GM03348 (cell line): ENCODE measurements around the gene AP2A1.
"Not testable (repeated sequence)": the region's sequence is repeated elsewhere in the genome, so short reads cannot be mapped to it uniquely, and the experiment has no call there.

Experiments used
- DNase-seq: peaks from one replicate; pipeline ENCODE4 v3.0.0; 2012; ENCODE audit warnings: low spot score

The AP2A1 gene

DNA sequence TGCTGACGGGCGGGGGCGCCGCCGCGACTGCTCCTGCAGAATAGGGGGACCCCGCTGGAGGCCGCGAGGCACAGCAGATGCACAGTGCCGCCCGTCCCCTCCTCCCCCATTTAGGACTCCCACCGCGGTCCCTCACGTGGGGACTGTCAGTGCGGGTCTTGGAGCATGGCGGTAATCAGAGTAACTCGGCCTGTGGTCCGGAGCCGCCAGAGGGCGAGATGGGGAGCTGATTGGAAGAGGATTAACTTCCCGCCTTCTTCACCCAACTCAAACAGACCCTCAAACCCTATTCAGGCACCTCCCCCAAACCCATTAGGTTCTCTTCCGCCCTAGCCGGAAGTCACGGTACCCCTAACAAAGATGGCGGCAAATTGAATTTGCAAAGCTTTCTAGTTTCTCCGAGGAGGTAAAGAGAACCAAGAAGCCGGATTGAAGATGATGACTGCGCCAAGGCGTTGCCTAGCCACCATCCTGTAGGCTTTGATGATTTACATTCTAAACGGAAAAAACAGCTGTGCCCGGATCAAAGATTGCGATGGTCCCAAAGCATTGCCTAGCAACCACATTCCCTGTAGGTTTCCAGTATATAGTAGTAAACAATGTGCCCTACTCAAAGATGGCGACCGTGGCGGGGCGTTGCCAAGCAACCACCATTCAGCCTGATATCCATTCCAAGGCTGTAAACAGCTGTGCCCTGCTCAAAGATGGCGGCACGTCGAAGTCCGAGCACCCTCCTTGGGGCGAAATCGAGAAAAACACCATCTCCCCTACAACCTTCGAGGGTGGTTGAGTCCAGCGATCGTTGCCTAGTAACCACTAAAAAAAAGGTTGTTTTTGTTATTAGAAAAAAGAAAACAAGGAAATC is 46.4 kb downstream of the AP2A1 start, which contains the start of gene FUZ:
Gene FUZ, minus strand, starts transcription at position 296 of the 865 bp plus-strand sequence. Its CDS starts 186 bp downstream, at position 110.
- peak; percentile 95 for DNase-seq

DNA sequence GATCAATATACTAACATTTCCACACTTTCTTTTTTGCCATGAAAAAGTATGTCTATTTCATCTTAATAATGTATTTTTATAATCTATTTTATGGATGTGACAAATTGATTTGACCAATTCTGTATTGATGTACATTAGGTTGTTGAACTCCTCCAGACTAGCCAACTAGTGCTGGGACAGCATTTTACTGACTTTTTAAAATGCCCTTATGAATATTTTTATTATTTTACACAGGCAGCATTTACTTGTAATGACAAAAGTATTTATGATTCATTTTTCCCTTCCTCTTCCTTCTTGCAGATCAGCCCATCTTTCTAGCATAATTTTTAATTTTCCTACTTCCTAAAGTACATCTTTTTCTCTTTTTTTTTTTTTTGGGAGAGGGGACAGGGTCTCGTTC is 47.2 kb downstream of the AP2A1 start:
- no peak for DNase-seq

GRCh38 chr19:49816590-49816989 is 49.8 kb downstream of the AP2A1 start:
- no peak for DNase-seq

- DNase-seq: peak; percentile 95
Measured at GRCh38 chr19:49817964-49818648, 51.3 kb downstream of the AP2A1 start, which contains the start of gene MED25. TSS of gene MED25 (plus strand) at chr19:49818289. CDS start at chr19:49818342, 53 bp downstream.

DNA sequence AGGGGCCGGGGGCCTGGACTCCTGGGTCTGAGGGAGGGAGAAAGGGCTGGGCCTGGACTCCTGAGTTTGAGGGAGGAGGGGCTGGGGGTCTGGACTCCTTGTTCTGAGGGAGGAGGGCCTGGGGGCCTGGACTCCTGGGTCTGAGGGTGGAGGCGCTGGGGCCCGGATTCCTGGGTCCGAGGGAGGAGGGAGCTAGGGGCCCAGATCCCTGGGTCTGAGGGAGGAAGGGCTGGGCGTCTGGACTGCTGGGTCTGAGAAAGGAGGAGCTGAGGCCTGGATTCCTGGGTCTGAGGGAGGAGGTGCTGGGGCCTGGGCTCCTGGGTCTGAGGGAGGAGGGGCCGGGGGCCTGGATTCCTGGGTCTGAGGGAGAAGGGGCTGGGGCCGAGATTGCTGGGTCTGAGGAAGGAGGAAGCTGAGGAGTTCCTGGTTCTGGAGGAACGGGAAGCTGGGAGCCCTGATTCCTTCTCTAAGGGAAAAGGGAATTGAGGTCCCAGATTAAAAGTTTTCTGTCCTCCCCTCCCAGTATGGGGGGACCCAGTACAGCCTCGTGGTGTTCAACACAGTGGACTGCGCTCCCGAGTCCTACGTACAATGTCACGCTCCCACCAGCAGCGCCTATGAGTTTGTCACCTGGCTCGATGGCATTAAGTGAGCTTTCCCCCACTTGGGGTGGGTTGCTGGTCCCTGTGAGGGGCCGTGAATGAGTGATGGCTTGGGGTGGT is 52.0 kb downstream of the AP2A1 start:
- DNase-seq: no peak

DNA sequence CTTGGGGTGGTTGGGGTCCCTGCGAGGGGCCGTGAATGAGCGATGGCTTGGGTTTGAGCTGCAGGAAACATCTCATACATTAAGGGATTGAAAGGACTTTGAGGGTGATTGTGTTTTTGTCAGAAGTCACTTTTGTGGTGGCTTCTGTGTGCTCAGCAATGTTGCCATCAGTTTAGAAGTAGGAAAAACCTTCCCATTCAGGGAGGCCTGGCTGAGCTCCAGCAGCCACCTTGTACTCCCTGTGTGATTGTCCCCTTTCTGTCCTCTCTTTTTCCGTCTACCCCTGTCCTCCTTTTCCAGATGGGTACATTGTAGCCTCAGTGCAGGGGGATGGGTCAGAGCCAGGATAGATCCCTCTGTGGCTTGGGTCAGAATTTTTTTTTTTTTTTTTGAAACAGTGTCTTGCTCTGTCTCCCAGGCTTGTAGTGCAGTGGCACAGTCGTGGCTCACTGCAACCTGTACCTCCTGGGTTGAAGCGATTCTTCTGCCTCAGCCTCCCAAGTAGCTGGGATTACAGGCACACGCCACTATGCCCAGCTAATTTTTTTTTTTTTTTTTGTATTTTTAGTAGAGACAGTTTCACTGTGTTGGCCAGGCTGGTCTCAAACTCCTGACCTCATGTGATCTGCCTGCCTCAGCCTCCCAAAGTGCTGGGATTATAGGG is 52.8 kb downstream of the AP2A1 start:
- DNase-seq: not testable (repeated sequence)

- no peak for DNase-seq
Measured at GRCh38 chr19:49820125-49820524, 53.3 kb downstream of the AP2A1 start.

GRCh38 chr19:49823472-49823871 is 56.7 kb downstream of the AP2A1 start:
- DNase-seq: no peak

DNA sequence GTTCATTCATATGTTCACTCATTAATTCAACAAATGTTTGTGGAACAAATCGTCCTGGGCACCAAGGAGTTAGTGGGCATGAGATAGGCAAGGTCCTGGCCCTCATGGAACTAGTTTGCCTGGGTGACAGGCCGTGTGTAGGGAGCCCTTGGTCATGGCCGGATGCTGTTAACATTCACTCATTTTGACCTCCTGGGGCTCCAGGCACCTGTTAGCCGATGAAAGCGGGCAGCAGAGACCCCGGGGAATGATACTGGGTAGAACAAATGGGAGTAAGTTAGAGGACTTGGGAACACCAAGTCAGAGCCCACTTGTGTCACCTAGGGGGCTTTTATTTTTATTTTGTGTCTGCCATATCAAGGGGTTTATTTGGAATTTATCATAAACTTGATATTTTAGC is 57.9 kb downstream of the AP2A1 start:
- DNase-seq: no peak

GRCh38 chr19:49827034-49827433 is 60.2 kb downstream of the AP2A1 start:
- no peak for DNase-seq

GRCh38 chr19:49829200-49829599 is 62.4 kb downstream of the AP2A1 start:
- DNase-seq: no peak

- no peak for DNase-seq
Measured at GRCh38 chr19:49829721-49830120, 62.9 kb downstream of the AP2A1 start.

DNA sequence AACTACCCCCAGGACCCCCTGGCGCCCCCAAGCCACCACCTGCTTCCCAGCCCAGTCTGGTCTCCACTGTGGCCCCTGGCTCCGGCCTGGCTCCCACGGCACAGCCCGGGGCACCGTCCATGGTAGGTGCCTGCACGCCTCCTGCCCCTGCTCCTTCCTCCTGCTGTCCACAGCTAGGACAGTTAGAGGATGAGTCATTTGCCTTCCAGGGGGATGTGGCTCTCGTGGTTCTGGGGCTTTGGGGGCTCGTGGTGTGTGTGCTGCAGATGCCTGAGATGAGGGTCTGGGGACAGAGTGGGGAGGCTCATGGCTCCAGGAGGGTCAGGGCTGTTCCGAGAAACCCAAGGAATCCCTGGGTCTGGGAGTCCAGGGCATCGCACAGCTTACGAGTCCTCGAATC is 64.0 kb downstream of the AP2A1 start:
- DNase-seq: no peak

- DNase-seq: no peak
Measured at GRCh38 chr19:49831592-49831991, 64.8 kb downstream of the AP2A1 start.

GRCh38 chr19:49832556-49832955 is 65.8 kb downstream of the AP2A1 start:
- no peak for DNase-seq

- no peak for DNase-seq
Measured at GRCh38 chr19:49833599-49833998, 66.8 kb downstream of the AP2A1 start.

DNA sequence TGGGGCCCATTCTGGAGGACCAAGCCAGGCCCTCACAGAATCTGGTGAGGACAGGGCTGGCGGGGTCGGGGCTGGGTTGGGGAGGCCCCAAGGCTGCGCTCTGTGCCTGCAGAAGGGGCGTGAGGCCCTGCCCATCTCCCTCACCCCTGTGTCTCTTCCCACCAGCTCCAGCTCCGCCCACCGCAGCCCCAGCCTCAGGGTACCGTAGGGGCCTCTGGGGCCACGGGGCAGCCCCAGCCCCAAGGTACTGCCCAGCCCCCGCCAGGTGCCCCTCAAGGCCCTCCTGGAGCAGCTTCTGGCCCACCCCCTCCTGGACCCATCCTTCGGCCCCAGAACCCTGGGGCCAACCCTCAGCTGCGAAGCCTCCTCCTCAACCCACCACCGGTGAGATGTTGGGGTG is 68.8 kb downstream of the AP2A1 start:
- DNase-seq: no peak

GRCh38 chr19:49836176-49837008 is 69.6 kb downstream of the AP2A1 start:
- no peak for DNase-seq

DNA sequence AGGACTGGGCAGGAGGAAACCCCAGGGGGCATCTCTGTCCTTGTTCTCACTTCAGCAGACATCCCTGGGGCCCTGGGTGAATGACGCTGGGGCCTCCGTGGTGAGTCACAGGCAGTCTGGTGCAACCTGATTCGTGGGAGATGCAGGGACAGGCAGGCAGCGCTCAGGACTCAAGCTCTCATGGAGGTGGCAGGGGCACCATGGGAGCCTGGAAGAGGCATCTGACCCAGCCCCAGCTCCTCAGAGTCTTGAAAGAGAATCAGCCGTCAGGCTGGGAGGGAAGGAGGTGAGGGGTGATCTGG is 70.2 kb downstream of the AP2A1 start:
- no peak for DNase-seq

DNA sequence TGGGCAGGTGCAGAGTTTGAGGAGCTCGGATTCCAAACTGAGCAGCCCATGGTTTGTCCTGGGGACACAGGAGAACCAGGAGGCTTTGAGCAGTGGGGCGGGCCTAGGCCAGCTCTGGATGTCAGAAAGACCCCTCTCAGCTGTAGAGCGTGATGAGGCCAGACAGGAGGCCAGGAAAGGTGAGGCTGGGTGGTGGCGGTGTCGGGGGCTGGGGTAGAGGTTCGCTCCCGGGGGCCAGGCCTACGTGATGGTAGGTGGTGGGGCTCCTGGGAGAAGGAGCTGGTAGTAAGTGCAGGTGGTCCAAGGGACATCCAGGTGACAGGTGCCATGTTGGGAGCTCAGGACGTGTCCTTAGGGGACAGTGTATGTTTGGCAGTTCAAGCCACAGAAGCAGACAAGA is 70.6 kb downstream of the AP2A1 start:
- DNase-seq: no peak

GRCh38 chr19:49838885-49839588 is 72.2 kb downstream of the AP2A1 start:
- DNase-seq: no peak
